ACHN (cell line): ENCODE measurements around the gene PSEN1.
A peak's percentile ranks its signal among the peaks of the same experiment; 100 is the strongest.

Experiments
- DNase-seq: peaks from one replicate; pipeline ENCODE4 v3.0.0-alpha.2; 2015
- in situ Hi-C: cut with HindIII; loops from 2 replicates; pipeline ENCODE4 v1.10.0; 2017; ENCODE audit warnings: low sequenced_read_pairs, low pct_ligation_motif_present, low pct_unique_long_range_greater_than_20kb

Gene PSEN1

DNA sequence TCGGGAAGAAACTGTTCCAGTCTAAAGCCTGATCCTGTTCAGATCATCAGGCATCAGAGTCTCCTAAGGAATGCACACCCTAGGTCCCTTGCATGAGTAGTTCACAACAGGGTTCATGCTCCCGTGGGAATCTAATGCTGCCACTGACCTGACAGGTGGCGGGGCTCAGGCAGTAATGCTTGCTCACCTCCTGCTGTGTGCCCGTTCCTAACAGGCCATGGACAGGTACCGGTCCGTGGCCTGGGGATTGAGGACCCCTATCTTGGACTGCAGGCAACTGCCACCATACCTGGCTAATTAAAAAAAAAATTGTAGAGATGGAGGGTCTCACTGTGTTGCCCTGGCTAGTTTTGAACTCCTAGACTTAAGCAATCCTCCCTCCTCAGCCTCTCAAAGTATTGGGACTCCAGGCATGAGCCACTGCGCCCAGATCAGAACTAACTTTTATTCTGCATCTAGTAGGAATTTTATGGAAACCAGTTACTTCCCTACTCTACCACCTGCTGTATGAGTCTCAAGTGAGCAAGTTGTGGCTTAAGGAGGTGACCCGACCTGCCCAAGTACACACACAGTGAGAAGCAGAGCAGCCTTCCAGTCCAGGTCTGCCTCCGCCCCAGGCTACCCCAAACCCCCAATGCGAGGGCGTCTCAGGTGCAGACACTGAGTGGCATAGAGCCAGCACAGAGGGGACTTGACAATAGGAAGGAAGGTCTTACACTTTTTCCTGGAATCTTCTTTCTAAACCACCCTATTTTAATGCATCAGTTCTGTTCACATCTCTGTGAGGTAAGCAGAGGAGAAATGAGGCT is 98.5 kb downstream of the PSEN1 start:
- in situ Hi-C loops = no loop called here
- DNase-seq = no peak

DNA sequence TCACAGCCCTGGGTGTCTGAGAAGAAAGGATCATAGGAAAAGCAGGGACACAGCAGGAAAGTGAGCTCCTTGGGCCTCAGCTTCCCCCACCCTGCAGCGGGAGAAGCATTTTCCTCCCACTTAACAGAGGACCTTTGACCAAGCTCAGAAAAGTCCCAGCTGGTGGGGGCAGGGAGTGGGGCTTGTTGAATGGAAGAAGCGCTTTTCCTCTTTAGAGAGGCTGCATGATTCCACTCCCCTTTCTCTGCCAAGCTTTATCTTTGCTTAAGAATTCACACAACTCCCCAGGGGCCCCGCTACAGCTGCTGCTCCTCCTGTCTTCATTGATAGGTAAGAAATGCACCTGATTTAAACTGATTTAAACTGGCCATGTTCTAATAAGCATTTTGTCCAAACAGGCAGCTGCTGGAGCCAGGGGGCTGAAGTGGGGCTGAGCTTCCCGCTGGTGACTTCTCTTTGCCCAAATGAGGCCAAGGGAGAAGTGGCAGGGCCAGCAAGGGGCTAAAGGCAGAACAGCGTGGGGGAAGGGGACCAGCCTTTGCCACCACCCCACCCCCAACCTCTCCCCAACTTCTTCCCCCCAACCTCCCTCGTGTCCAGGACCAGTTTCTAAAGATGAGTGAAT is 99.3 kb downstream of the PSEN1 start:
- no peak for DNase-seq
- in situ Hi-C loops = no loop called here

DNA sequence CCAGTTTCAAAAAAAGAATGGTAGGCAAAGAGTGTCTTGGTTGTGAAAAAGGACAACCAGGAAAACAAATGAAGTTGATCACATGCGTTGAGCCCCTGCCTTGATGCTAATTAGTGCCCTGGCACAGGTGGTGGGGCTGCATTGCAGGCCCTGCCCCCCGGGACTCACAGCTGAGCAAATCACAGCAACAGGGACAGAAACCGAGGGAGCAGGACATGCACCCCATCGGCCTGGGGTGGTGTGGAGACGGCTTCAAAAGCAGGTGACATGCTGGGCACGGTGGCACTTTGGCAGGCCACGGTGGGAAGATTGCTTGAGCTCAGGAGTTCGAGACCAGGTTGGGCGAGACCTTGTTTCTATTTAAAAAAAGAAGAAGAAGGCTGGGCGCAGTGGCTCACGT is 99.8 kb downstream of the PSEN1 start:
- no peak for DNase-seq
- in situ Hi-C loops = no loop called here

- in situ Hi-C loops = no loop called here
- no peak for DNase-seq
These were observed 100.5 kb downstream of the PSEN1 start for GRCh38 chr14:73236752-73237218.

GRCh38 chr14:73237219-73237785 is 101.0 kb downstream of the PSEN1 start, which contains the start of gene PAPLN:
PAPLN (plus strand) TSS chr14:73237506; CDS start chr14:73239779, 2,273 bp downstream.
- in situ Hi-C loops = no loop called here
- peak; percentile 29 for DNase-seq

GRCh38 chr14:73237786-73238423 is 101.6 kb downstream of the PSEN1 start:
- DNase-seq = peak; percentile 17
- in situ Hi-C loops = no loop called here

GRCh38 chr14:73238424-73238852 is 102.1 kb downstream of the PSEN1 start:
- peak; percentile 59 for DNase-seq
- in situ Hi-C loops = no loop called here

GRCh38 chr14:73238941-73239340 is 102.6 kb downstream of the PSEN1 start:
- no peak for DNase-seq
- in situ Hi-C loops = no loop called here

GRCh38 chr14:73239393-73240241 is 103.3 kb downstream of the PSEN1 start:
- peak; percentile 20 for DNase-seq
- in situ Hi-C loops = no loop called here

GRCh38 chr14:73240816-73241480 is 104.6 kb downstream of the PSEN1 start:
- in situ Hi-C loops = no loop called here
- no peak for DNase-seq

GRCh38 chr14:73241481-73242165 is 105.3 kb downstream of the PSEN1 start:
- DNase-seq = peak; percentile 88

GRCh38 chr14:73242357-73242901 is 106.1 kb downstream of the PSEN1 start:
- in situ Hi-C loops = no loop called here
- peak; percentile 89 for DNase-seq

More at GRCh38 chr14:73241481-73242165, 105.3 kb downstream of the PSEN1 start:
- in situ Hi-C loops = no loop called here

GRCh38 chr14:73243341-73243740 is 107.0 kb downstream of the PSEN1 start:
- in situ Hi-C loops = no loop called here

GRCh38 chr14:73243748-73244147 is 107.4 kb downstream of the PSEN1 start:
- DNase-seq = no peak
- in situ Hi-C loops = no loop called here

More at GRCh38 chr14:73243341-73243740, 107.0 kb downstream of the PSEN1 start:
- DNase-seq = no peak

GRCh38 chr14:73244541-73245290 is 108.4 kb downstream of the PSEN1 start:
- DNase-seq = no peak
- in situ Hi-C loops = no loop called here
